C4-2B (cell line): ENCODE data around the gene PCMTD2.

Source experiments
- ZFX ChIP-seq: fragments of 450-650 bp; IDR thresholded peaks from 2 replicates; pipeline ENCODE4 v1.6.1; 2017
- TF ChIP-seq, protein P1 (sequence below): fragments of 450-650 bp; conservative IDR thresholded peaks from 2 replicates; pipeline ENCODE4 v1.5.1; 2017; ENCODE audit warnings: mild to moderate bottlenecking

- TF ChIP-seq, protein P1, sequence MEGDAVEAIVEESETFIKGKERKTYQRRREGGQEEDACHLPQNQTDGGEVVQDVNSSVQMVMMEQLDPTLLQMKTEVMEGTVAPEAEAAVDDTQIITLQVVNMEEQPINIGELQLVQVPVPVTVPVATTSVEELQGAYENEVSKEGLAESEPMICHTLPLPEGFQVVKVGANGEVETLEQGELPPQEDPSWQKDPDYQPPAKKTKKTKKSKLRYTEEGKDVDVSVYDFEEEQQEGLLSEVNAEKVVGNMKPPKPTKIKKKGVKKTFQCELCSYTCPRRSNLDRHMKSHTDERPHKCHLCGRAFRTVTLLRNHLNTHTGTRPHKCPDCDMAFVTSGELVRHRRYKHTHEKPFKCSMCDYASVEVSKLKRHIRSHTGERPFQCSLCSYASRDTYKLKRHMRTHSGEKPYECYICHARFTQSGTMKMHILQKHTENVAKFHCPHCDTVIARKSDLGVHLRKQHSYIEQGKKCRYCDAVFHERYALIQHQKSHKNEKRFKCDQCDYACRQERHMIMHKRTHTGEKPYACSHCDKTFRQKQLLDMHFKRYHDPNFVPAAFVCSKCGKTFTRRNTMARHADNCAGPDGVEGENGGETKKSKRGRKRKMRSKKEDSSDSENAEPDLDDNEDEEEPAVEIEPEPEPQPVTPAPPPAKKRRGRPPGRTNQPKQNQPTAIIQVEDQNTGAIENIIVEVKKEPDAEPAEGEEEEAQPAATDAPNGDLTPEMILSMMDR, result no peak
- TF ChIP-seq ZFX, result no peak
Observed at GRCh38 chr20:64271636-64272035, 16.1 kb downstream of the PCMTD2 start.
